GM18505 (cell line): ENCODE results near the gene RUNX2.
A peak's percentile ranks its signal among the peaks of the same experiment; 100 is the strongest.

Experiments used
- ATAC-seq: cut with Tn5 transposase; IDR thresholded peaks from one replicate; pipeline ENCODE4 v1.9.1; 2021; ENCODE audit not compliant: unreplicated experiment
- POLR2A ChIP-seq: IDR thresholded peaks from 4 replicates; pipeline ENCODE4 v1.6.1; 2011; ENCODE audit warnings: borderline replicate concordance; ENCODE audit not compliant: insufficient read depth, insufficient read length; ENCODE audit errors: extremely low read depth

The RUNX2 gene

GRCh38 chr6:45467853-45468252 lies 139.7 kb downstream of the RUNX2 start:
- no peak for TF ChIP-seq POLR2A
- ATAC-seq, result no peak

DNA sequence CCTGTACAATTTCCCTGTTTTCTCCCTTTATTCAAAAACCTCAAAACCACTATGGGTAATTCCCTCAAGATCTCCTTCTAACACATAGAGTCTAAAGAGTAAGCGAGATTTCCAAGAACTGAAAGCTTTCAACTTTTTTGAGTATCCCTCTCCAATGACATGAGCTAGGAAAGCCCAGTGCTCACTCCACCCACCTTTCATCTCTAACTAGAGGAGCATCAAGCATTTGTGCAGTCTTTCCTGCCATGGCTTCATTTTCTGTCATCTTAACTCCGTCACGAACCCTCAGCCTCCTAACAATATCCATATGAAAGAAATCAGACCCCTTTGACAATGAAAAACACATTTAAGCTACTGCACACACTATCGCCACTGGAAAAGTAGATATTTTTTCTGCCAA lies 141.5 kb downstream of the RUNX2 start:
- no peak for ATAC-seq
- TF ChIP-seq POLR2A, result no peak

DNA sequence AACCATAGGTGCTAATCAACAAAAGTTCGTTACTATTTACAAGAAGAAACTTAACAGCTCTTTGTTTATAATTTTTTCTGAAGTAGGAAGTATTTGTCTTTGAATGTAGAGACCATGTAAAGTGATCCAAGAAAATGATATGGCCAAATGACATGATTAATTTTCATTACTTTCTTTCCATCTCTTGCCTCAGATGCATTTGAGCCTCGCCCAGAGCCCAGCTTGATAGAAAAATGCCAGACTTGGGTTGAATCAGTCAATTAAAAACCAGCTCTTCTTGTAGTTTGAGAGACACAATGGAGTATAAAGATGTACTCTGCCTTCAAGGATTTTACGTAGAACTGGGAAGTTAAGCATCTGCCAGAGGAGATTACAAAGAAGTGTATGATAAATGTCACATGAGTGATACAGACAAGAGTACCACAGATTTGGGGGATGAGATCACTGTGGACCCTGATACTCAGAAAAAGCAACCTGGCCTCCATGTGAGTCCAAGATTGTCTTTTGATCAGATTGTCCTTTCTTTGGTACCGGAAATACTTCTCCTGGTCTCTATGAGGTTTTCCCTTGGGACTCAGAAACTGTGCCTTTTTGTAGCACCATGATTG lies 142.1 kb downstream of the RUNX2 start:
- TF ChIP-seq POLR2A, result no peak
- ATAC-seq, result no peak

- ATAC-seq, result no peak
- TF ChIP-seq POLR2A, result no peak
Observed at GRCh38 chr6:45472382-45472781, 144.3 kb downstream of the RUNX2 start.

GRCh38 chr6:45473121-45473993 lies 145.2 kb downstream of the RUNX2 start:
- TF ChIP-seq POLR2A, result no peak
- ATAC-seq, result no peak

DNA sequence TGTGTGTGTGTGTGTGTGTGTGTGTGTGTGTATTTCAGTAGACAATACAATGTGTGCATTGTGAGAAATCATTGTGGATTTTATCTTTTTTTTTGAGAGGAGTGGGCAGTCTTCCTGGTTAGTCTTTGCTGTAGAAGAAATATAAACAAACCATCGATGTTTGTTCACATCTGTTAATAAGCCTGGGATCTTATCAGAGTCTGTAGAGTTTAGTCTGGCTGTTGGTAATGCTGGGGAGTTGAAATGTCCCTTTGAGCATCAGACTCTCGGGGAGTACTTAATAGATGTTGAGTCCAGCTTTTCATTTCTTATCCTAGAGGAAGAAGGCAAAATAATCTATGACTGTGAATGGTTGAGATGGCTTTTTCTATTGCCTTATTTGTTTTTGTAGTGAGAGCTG lies 146.2 kb downstream of the RUNX2 start:
- no peak for TF ChIP-seq POLR2A
- no peak for ATAC-seq

DNA sequence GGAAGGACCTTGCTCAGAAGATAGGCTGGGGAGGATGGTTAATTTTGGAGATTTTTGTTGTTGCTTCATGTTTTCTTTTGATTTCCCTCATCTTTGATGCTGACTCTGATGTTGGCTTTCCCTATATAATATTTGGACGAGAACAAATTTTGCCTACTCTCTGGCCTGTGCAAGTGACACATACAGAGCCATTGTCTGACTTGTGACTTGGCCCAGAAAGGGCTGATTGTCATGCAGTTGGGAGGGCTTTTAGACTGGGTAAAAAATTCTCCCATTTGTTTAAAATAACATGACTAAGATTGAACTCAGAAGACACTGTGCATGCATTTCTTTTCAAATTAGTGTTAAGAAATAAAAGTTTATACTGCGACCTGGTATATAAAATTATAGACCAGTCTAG lies 148.2 kb downstream of the RUNX2 start:
- no peak for ATAC-seq
- TF ChIP-seq POLR2A, result no peak

DNA sequence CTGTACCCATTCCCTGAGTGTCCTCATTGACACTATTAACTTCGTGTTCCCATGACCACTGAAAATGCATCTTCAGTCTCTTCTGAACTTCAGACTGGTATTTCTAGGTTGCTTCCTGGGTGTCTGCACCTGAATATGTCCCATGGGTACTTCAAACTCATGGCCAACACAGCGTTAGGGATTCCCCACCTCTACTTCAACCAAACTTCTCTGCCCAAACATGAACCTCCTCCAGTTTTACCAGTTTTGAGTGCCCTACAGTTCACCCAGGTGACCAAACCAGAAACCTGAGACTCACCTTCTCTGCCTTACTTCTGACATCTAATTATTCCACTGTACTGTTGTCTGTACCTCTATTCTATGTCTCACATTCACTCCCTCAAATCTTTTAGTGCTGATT lies 149.1 kb downstream of the RUNX2 start:
- no peak for TF ChIP-seq POLR2A

DNA sequence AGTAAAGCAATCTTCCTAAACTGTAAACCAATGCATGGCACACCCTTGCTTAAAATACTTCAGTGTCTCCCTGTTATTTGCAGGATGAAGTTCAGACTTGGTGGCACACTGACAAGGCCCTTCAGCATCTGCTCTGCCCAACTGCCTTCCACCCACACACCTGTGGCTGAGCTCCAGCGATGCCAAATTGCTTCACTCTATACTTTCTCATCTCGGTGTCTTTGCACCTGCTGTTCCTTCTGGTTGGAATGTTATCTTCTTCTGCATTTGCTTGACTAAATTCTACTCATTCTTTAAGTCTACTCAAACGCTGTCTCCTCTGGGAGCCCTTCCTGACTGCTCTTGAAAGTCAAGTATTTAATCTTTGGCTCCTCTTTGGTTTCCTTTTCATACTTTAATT lies 149.7 kb downstream of the RUNX2 start:
- no peak for TF ChIP-seq POLR2A
- ATAC-seq, result no peak

More for the DNA sequence above, 149.1 kb downstream of the RUNX2 start:
- ATAC-seq, result no peak

DNA sequence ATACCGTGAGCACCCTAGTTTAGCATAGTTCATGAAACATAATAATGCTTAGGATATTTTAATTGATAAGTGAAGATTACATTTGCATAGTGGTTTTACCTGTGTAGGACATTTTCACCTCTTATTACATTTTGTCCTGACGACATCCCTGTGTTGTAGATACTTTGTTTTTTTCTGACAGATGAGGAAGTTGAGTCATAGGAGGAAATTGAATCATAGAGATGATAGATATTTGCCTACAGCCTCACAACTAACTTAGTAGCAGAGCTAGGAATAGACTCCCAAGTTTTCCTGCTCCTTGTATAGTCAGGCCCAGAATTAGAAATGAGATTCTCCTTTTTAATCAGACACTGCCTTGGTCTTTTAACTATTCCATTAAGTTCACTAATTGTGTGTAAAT lies 150.1 kb downstream of the RUNX2 start:
- no peak for ATAC-seq
- no peak for TF ChIP-seq POLR2A

DNA sequence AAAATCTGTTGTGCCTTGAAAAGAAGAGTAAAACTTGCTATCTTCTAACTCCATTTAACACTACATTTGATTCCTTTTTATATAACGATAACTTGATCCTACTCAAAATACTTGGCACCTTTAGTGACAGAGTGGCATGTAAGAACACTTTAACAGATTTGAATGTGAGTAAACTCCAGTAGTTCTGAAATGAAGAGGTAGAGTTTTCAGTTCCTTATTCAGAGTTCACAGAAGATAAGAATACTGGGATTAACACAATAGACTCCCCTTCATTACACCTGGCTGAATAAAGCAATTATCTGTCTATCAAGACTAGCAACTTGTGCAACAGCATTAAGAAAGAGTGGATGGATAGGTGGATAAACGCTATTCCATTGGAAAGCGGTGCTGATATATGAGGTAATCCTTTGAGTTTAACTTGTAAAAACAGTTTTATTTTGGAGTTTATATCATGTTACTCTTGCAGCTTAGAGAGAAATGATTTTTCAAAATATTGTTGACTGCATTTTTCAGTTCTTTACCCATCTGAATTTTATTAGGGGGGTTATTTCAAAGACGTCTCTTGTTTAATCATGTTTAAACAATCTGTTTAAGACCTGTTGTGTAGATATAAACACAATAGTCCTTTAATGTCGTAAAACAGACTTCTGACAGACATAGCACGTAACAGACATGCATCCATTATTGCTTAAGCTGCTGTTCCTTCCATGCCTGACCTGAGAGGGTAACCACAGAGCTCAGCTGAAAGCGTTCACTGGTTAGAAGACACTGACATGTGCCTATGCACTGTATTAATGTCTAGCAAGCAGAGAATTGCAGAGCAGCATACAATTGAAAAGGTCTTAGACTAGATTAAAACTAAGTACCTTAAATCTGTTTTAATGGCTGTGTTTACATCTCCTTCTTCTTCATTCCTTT lies 152.0 kb downstream of the RUNX2 start:
- TF ChIP-seq POLR2A, result no peak
- ATAC-seq, result peak; percentile 76

DNA sequence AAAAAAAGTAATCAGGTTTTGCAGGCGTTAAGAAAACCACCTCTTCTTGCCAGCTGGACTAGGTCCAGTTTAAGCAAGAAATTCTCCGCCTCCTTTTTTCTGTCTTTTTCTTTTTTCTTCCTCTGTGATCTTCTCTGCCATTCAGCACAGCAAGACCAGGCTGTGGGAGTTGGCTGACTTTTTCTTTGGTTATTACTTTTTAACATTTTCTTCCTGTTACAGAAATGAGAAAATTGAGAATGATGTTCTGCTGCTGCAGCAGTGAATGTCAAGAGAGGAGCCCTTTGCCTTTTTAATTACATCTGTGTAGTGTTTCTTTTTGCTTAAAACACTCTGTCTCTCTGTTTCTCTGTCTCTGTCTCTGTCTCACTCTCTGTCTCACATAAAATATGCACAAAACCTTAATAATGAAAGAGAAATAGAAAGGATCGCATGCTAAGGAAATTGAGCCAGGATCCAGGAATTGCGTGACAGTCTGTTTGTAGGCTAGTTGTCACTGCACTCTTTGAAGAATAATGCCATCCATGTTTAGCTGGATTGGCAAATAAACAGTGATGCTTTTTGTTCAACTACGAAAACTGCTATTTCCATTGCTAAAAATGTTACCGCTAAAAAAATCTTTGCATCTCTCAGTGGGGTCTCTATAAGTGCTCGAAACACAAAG lies 152.8 kb downstream of the RUNX2 start:
- no peak for ATAC-seq

GRCh38 chr6:45483021-45483420 lies 154.9 kb downstream of the RUNX2 start:
- TF ChIP-seq POLR2A, result no peak
- no peak for ATAC-seq

More for the DNA sequence above, 152.8 kb downstream of the RUNX2 start:
- no peak for TF ChIP-seq POLR2A

- ATAC-seq, result no peak
- no peak for TF ChIP-seq POLR2A
Observed at GRCh38 chr6:45483501-45483900, 155.4 kb downstream of the RUNX2 start.

- ATAC-seq, result no peak
- TF ChIP-seq POLR2A, result no peak
Observed at GRCh38 chr6:45486736-45487135, 158.6 kb downstream of the RUNX2 start.
